HepG2 (cell line): ENCODE results near the gene CTTNBP2NL. TPM values are rescaled to one million over a fixed set of nuclear protein-coding genes. Genes with fewer than 3 reads are reported as not detected.

Source experiments
- ATAC-seq: fragments of 200-7000 bp; cut with Tn5 transposase; 3 replicates; pipeline ENCODE4 v1.9.1; 2020; ENCODE audit warnings: mild to moderate bottlenecking, moderate library complexity
- BruUV-seq: library from RNA; stranded (reverse); fragments of 400-500 nt; replicated peaks from 2 replicates; lab custom pipeline; 2021; lab: Mats Ljungman, UMichigan
- CTCF ChIA-PET: fragments of 300-600 bp; formaldehyde crosslinking; extraction: SDS; loops from one replicate; lab custom pipeline; 2021; ENCODE audit warnings: low total read pairs, inconsistent platforms, low intra/inter-chr PET ratio; lab: Yijun Ruan, JAX
- POLR2A ChIA-PET: fragments of 350-600 bp; sonication (Branson Sonifier 250); formaldehyde crosslinking; loops from one replicate; lab custom pipeline; 2020; ENCODE audit warnings: antibody characterized with exemption, inconsistent platforms; lab: Yijun Ruan, JAX
- DNase-seq: peaks from one replicate; pipeline ENCODE4 v3.0.0-alpha.2; 2015; ENCODE audit warnings: low spot score
- FAIRE-seq: peaks from 3 replicates; lab custom pipeline; 2011; peaks lifted over from hg19 to GRCh38; lab: Jason Lieb, UNC
- H2AFZ ChIP-seq: one replicate; pipeline ENCODE4 v1.6.1; 2011; ENCODE audit warnings: low read length, inconsistent platforms
- H3K27ac ChIP-seq: fragments of 300-600 bp; 3 replicates; pipeline ENCODE4 v1.8.0; 2011; ENCODE audit warnings: mixed run types, mild to moderate bottlenecking, mixed read lengths, low read length, inconsistent platforms; ENCODE audit not compliant: insufficient read depth; ENCODE audit errors: extremely low read length
- H3K27me3 ChIP-seq, 2 experiments: fragments of 200-600 bp in 1 of 2; 2 replicates in 1 of 2; 3 replicates in 1 of 2; pipeline versions ENCODE4 v1.6.0 to v1.8.0; 2011; ENCODE audit warnings: low read length in 2 of 2, mild to moderate bottlenecking in 2 of 2, moderate library complexity in 2 of 2, inconsistent platforms in 1 of 2; ENCODE audit not compliant: insufficient read depth in 2 of 2, control insufficient read depth in 1 of 2
- H3K36me3 ChIP-seq, 2 experiments: fragments of 200-600 bp in 1 of 2; replicated peaks in 1 of 2; 2 replicates in 1 of 2; 3 replicates in 1 of 2; pipeline versions ENCODE4 v1.5.1 to v1.8.0; 2011; ENCODE audit warnings: low read length in 2 of 2, inconsistent platforms in 1 of 2; ENCODE audit not compliant: insufficient read depth in 2 of 2, control insufficient read depth in 1 of 2
- H3K4me1 ChIP-seq: 2 replicates; pipeline ENCODE4 v1.5.1; 2012; ENCODE audit warnings: low read length, inconsistent platforms; ENCODE audit not compliant: insufficient read depth
- H3K4me2 ChIP-seq: 2 replicates; pipeline ENCODE4 v1.6.0; 2011; ENCODE audit warnings: low read depth, low read length, inconsistent platforms
- H3K4me3 ChIP-seq, 3 experiments: fragments of 200-600 bp in 1 of 3; sonication (generic), shearing (Covaris generic) in 1 of 3; replicated peaks in 1 of 3; 2 replicates each; pipeline ENCODE4 v1.5.1; 2011 to 2016; ENCODE audit warnings: low read length in 3 of 3, inconsistent platforms in 2 of 3, low read depth in 2 of 3, mild to moderate bottlenecking in 2 of 3, control low read depth in 1 of 3, mixed read lengths in 1 of 3; ENCODE audit not compliant: insufficient read depth in 1 of 3
- H3K79me2 ChIP-seq: one replicate; pipeline ENCODE4 v1.6.1; 2011; ENCODE audit warnings: low read length, inconsistent platforms; ENCODE audit not compliant: insufficient read depth
- H3K9ac ChIP-seq: 2 replicates; pipeline ENCODE4 v1.6.0; 2011; ENCODE audit warnings: mild to moderate bottlenecking, low read depth, low read length, inconsistent platforms; ENCODE audit not compliant: insufficient read depth
- H3K9me3 ChIP-seq: 2 replicates; pipeline ENCODE4 v1.5.1; 2012; ENCODE audit warnings: mild to moderate bottlenecking, low read length
- H4K20me1 ChIP-seq: 2 replicates; pipeline ENCODE4 v1.6.0; 2011; ENCODE audit warnings: inconsistent platforms, mild to moderate bottlenecking, low read length, moderate library complexity; ENCODE audit not compliant: insufficient read depth
- ATF7 ChIP-seq, 2 experiments: fragments of 450-650 bp in 1 of 2; sonication (generic) in 1 of 2; formaldehyde crosslinking in 1 of 2; IDR thresholded peaks; 2 replicates each; pipeline versions ENCODE4 v1.4.0 to v1.6.1; 2016 to 2020; ENCODE audit warnings: antibody characterized with exemption in 1 of 2, mild to moderate bottlenecking in 1 of 2, missing genetic modification reagents in 1 of 2
- HDAC1 ChIP-seq: sonication (generic); formaldehyde crosslinking; IDR thresholded peaks from 2 replicates; pipeline ENCODE4 v1.5.1; 2020; ENCODE audit warnings: mild to moderate bottlenecking, missing genetic modification reagents
- MTA3 ChIP-seq: sonication (generic); formaldehyde crosslinking; IDR thresholded peaks from 2 replicates; pipeline ENCODE4 v1.4.0; 2020; ENCODE audit warnings: missing genetic modification reagents
- NR1H2 ChIP-seq: sonication (generic); formaldehyde crosslinking; IDR thresholded peaks from 2 replicates; pipeline ENCODE4 v1.8.1; 2022; ENCODE audit warnings: low read depth, missing genetic modification reagents, borderline replicate concordance
- TEAD3 ChIP-seq: optimal IDR thresholded peaks from 2 replicates; pipeline ENCODE3; 2016; ENCODE audit warnings: borderline replicate concordance
- WGBS: methylation state at CpG from one replicate; pipeline ENCODE4 v1.1.6; 2017; ENCODE audit warnings: low lambda C conversion rate; 5-methylcytosine and 5-hydroxymethylcytosine counted together
- in situ Hi-C: cut with HindIII; loops from 2 replicates; pipeline ENCODE4 v1.10.0; 2017; ENCODE audit warnings: low pct_unique_long_range_greater_than_20kb; ENCODE audit not compliant: extremely low pct_ligation_motif_present
- intact Hi-C: fragments of 100-400 bp; cut with micrococcal nuclease; formaldehyde crosslinking; loops from one replicate; pipeline ENCODE4 v1.10.0; 2022; ENCODE audit not compliant: unreplicated experiment
- polyA plus RNA-seq, 8 experiments: library from polyadenylated mRNA; depleted of rRNA in 3 of 8; stranded (reverse) in 7 of 8; unstranded in 1 of 8; fragments of >200 nt; fragmentation: Illumina TruSeq in 4 of 8; extraction: Trizol in 4 of 8; gene quantifications; 2 replicates each; pipeline versions ENCODE4 v1.2.1 to v1.2.3, GENCODE V29; 2011 to 2016; ENCODE audit warnings: low read depth in 4 of 8, missing spikeins in 1 of 8, mixed read lengths in 1 of 8; ENCODE audit not compliant: insufficient read depth in 1 of 8
- total RNA-seq, 5 experiments: library from RNA; depleted of rRNA; stranded (reverse); fragments of >200 nt; fragmentation: Illumina TruSeq; extraction: Trizol; gene quantifications; 2 replicates each; pipeline ENCODE4 v1.2.3, GENCODE V29; 2016; ENCODE audit warnings: low read depth in 1 of 5

Gene CTTNBP2NL
- total and polyA plus RNA-seq, 2 of the 13 experiments (the other 11 are each of a cell fraction or from before 2014, with no cell fraction given): 2.1 to 4.1 TPM

- in situ Hi-C loops (no loop called here), intact Hi-C loops (no loop called here)
- ATAC-seq (no peak), DNase-seq (no peak), FAIRE-seq (no peak)
- no peaks in the 10 kb centered on the region for H3K9me3 ChIP-seq
- H3K9ac ChIP-seq: no peak overlapping the region
- H3K79me2 ChIP-seq: no peaks in the 10 kb centered on the region
- no peaks in the 10 kb centered on the region for H4K20me1 ChIP-seq
- no peak overlapping the region for H3K4me3 ChIP-seq
- ChIA-PET POLR2A (no interaction called here), CTCF (no interaction called here)
- no TSS peak for BruUV-seq
- H3K4me1 ChIP-seq: no peaks in the 10 kb centered on the region
- H2AFZ ChIP-seq: no peak overlapping the region
- TF ChIP-seq MTA3 (CRISPR knock-in tag) (no peak), NR1H2 (CRISPR knock-in tag) (no peak), ATF7 (IDR thresholded peaks at IDR 0.05) (0 out of 2 replicates have a peak, but pooled peaks have one; percentile 23), ATF7 (CRISPR knock-in tag; IDR thresholded peaks at IDR 0.05) (no peak), TEAD3 (no peak)
- no peaks in the 10 kb centered on the region for H3K27me3 ChIP-seq
- H3K27ac ChIP-seq: no peak overlapping the region
- H3K4me2 ChIP-seq: no peak overlapping the region
- H3K36me3 ChIP-seq: peaks cover 9 to 36% of the 10 kb centered on the region in 2 experiments; a peak in 3 of 5 replicates
- 96% methylated on average over 3 of the region's 3 CpGs for WGBS
Observed at GRCh38 chr1:112454316-112454715, 58.3 kb downstream of the CTTNBP2NL start.

DNA sequence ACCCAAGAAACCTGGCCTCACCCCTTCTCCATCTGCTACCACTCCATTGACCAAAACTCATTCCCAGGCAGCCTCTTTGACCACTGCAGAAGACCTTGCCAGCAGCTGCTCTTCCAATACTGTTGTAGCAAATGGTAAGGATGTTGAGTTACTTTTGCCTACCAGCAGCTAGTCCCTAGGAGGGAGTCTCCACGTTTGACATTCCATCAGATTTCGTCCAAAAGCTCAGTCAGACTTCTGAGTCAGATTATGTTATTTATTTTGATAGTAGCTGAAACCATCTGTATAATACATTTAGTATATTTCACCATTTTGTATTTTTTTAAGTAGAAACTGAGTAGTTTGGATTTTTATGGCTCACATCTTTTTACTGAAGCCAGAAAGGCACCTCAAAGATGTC lies 61.2 kb downstream of the CTTNBP2NL start:
- no peak overlapping the region for H3K4me2 ChIP-seq
- H4K20me1 ChIP-seq: no peaks in the 10 kb centered on the region
- no peaks in the 10 kb centered on the region for H3K79me2 ChIP-seq
- H3K9ac ChIP-seq: no peak overlapping the region
- no peak for TF ChIP-seq HDAC1 (CRISPR knock-in tag)
- H3K27me3 ChIP-seq: no peaks in the 10 kb centered on the region
- no peaks in the 10 kb centered on the region for H3K9me3 ChIP-seq
- H2AFZ ChIP-seq: no peak overlapping the region
- BruUV-seq: no TSS peak
- ATAC-seq (no peak), FAIRE-seq (no peak), DNase-seq (no peak)
- CTCF ChIA-PET: no interaction called here
- peaks cover 24% of the 10 kb centered on the region for H3K4me1 ChIP-seq
- intact Hi-C loops (no loop called here), in situ Hi-C loops (no loop called here)
- no peak overlapping the region for H3K4me3 ChIP-seq
- POLR2A ChIA-PET: no interaction called here
- peaks cover 9 to 27% of the 10 kb centered on the region in 2 experiments; a peak in 3 of 5 replicates for H3K36me3 ChIP-seq
- no peak overlapping the region for H3K27ac ChIP-seq
- 74% methylated on average over 2 of the region's 2 CpGs for WGBS
